SK-N-SH (cell line): ENCODE measurements around the gene MINDY2. TPM values are rescaled to one million over a fixed set of nuclear protein-coding genes. Genes with fewer than 3 reads are reported as not detected.

Source experiments
- CTCF ChIA-PET: fragments of 300-600, 350-600 bp; formaldehyde crosslinking; extraction: SDS; loops from one replicate; lab custom pipeline; 2021; lab: Yijun Ruan, JAX
- POLR2A ChIA-PET: fragments of 350-600 bp; sonication (Branson Sonifier 250); formaldehyde crosslinking; extraction: SDS; loops from one replicate; lab custom pipeline; 2020; ENCODE audit warnings: antibody characterized with exemption, inconsistent platforms; lab: Yijun Ruan, JAX
- DNase-seq: peaks from one replicate; pipeline ENCODE4 v3.0.0; 2012
- H2AFZ ChIP-seq: fragments of 200-600 bp; sonication (generic); 2 replicates; pipeline ENCODE4 v1.8.1; 2016; ENCODE audit warnings: antibody characterized with exemption, mild to moderate bottlenecking, low read depth
- H3F3A ChIP-seq: fragments of 200-600 bp; sonication (generic); replicated peaks from 2 replicates; pipeline ENCODE3; 2016; ENCODE audit warnings: antibody characterized with exemption, mild to moderate bottlenecking; ENCODE audit not compliant: insufficient read depth
- H3K27ac ChIP-seq, 2 experiments: fragments of 200-500 bp in 1 of 2; fragments of 200-600 bp in 1 of 2; sonication (Bioruptor generic) in 1 of 2; sonication (generic), shearing (Covaris generic) in 1 of 2; 2 replicates each; pipeline versions ENCODE4 v1.5.1 to v1.6.1; 2014 to 2016; ENCODE audit warnings: low read depth in 2 of 2, inconsistent platforms in 1 of 2, low read length in 1 of 2, mild to moderate bottlenecking in 1 of 2, mixed read lengths in 1 of 2
- H3K27me3 ChIP-seq: fragments of 200-600 bp; sonication (generic), shearing (Covaris generic); 2 replicates; pipeline ENCODE4 v1.6.1; 2016; ENCODE audit warnings: mixed run types; ENCODE audit not compliant: insufficient read depth
- H3K36me3 ChIP-seq, 2 experiments: fragments of 200-500 bp in 1 of 2; fragments of 200-600 bp in 1 of 2; sonication (Bioruptor generic) in 1 of 2; sonication (generic) in 1 of 2; replicated peaks in 1 of 2; 2 replicates each; pipeline versions ENCODE3 to v1.5.1; 2014 to 2016; ENCODE audit warnings: low read length in 1 of 2, mild to moderate bottlenecking in 1 of 2; ENCODE audit not compliant: insufficient read depth in 2 of 2, control insufficient read depth in 1 of 2
- H3K4me1 ChIP-seq, 2 experiments: fragments of 200-500 bp in 1 of 2; fragments of 200-600 bp in 1 of 2; sonication (Bioruptor generic) in 1 of 2; sonication (generic), shearing (Covaris generic) in 1 of 2; 2 replicates each; pipeline versions ENCODE4 v1.5.1 to v1.6.1; 2014 to 2016; ENCODE audit warnings: low read depth in 1 of 2, low read length in 1 of 2, mixed run types in 1 of 2; ENCODE audit not compliant: insufficient read depth in 2 of 2, control insufficient read depth in 1 of 2
- H3K4me2 ChIP-seq: fragments of 200-600 bp; sonication (generic), shearing (Covaris generic); 2 replicates; pipeline ENCODE4 v1.6.1; 2017; ENCODE audit warnings: mixed run types
- H3K4me3 ChIP-seq, 2 experiments: fragments of 200-500 bp in 1 of 2; fragments of 200-600 bp in 1 of 2; sonication (Bioruptor generic) in 1 of 2; sonication (generic), shearing (Covaris generic) in 1 of 2; 2 replicates each; pipeline versions ENCODE4 v1.5.1 to v1.8.1; 2014 to 2016; ENCODE audit warnings: low read depth in 2 of 2, inconsistent platforms in 1 of 2, low read length in 1 of 2, mild to moderate bottlenecking in 1 of 2, mixed read lengths in 1 of 2, moderate library complexity in 1 of 2
- H3K79me2 ChIP-seq: fragments of 200-600 bp; sonication (generic); 2 replicates; pipeline ENCODE4 v1.8.1; 2017; ENCODE audit warnings: mild to moderate bottlenecking; ENCODE audit not compliant: insufficient read depth
- H3K9ac ChIP-seq: fragments of 200-600 bp; sonication (generic); 2 replicates; pipeline ENCODE4 v1.6.1; 2017; ENCODE audit warnings: mixed run types
- H3K9me2 ChIP-seq: fragments of 200-600 bp; sonication (generic); 2 replicates; pipeline ENCODE4 v1.6.1; 2017; ENCODE audit warnings: mixed run types
- H3K9me3 ChIP-seq: fragments of 200-600 bp; sonication (generic); 2 replicates; pipeline ENCODE4 v1.6.1; 2017; ENCODE audit warnings: mixed run types, mild to moderate bottlenecking, moderate library complexity
- H4K20me1 ChIP-seq: fragments of 200-600 bp; sonication (generic); 2 replicates; pipeline ENCODE4 v1.6.1; 2017; ENCODE audit warnings: mild to moderate bottlenecking, mixed run types; ENCODE audit not compliant: insufficient read depth
- CHD2 ChIP-seq: fragments of 150-350 bp; IDR thresholded peaks from 2 replicates; pipeline ENCODE4 v1.6.1; 2018; ENCODE audit warnings: low read length; ENCODE audit not compliant: partially characterized antibody
- EP300 ChIP-seq, 2 experiments: IDR thresholded peaks; 2 replicates each; pipeline versions ENCODE4 v1.4.0 to v1.6.1; 2012; ENCODE audit warnings: borderline replicate concordance in 1 of 2, low read depth in 1 of 2, low read length in 1 of 2
- FOSL2 ChIP-seq: IDR thresholded peaks from 2 replicates; pipeline ENCODE4 v1.4.0; 2012; ENCODE audit warnings: low read depth, mild to moderate bottlenecking, moderate library complexity, borderline replicate concordance
- GATA2 ChIP-seq: sonication (generic); formaldehyde crosslinking; IDR thresholded peaks from 2 replicates; pipeline ENCODE4 v1.5.0; 2020; ENCODE audit warnings: mild to moderate bottlenecking, missing genetic modification reagents
- JUND ChIP-seq: IDR thresholded peaks from 2 replicates; pipeline ENCODE4 v1.4.0; 2012
- POLR2AphosphoS5 ChIP-seq: IDR thresholded peaks from 2 replicates; pipeline ENCODE4 v1.6.1; 2012; ENCODE audit warnings: low read depth, low read length
- RAD21 ChIP-seq: IDR thresholded peaks from 2 replicates; pipeline ENCODE4 v1.6.1; 2012; ENCODE audit warnings: mild to moderate bottlenecking, low read length
- TCF12 ChIP-seq: IDR thresholded peaks from 2 replicates; pipeline ENCODE4 v1.4.0; 2012
- TEAD4 ChIP-seq: IDR thresholded peaks from 2 replicates; pipeline ENCODE4 v1.4.0; 2012; ENCODE audit warnings: mild to moderate bottlenecking, borderline replicate concordance; ENCODE audit not compliant: insufficient read depth
- WGBS: methylation state at CpG from one replicate; pipeline ENCODE4 v1.1.6; 2017; ENCODE audit warnings: low lambda C conversion rate; 5-methylcytosine and 5-hydroxymethylcytosine counted together
- polyA plus RNA-seq, 3 experiments: library from polyadenylated mRNA; depleted of rRNA; stranded (reverse); fragments of >200 nt; gene quantifications; 2 replicates each; pipeline ENCODE4 v1.2.3, GENCODE V29; 2012
- TF ChIP-seq, protein P1 (sequence below): IDR thresholded peaks from 2 replicates; pipeline ENCODE4 v1.6.1; 2012; ENCODE audit warnings: mild to moderate bottlenecking, low read depth, low read length, moderate library complexity
- TF ChIP-seq, protein P2 (sequence below): IDR thresholded peaks from 2 replicates; pipeline ENCODE4 v1.4.0; 2012; ENCODE audit warnings: low read depth, borderline replicate concordance

MINDY2 gene
- polyA plus RNA-seq, 1 of the 3 experiments (the other 2 are of a cell fraction): 1.0 TPM

DNA sequence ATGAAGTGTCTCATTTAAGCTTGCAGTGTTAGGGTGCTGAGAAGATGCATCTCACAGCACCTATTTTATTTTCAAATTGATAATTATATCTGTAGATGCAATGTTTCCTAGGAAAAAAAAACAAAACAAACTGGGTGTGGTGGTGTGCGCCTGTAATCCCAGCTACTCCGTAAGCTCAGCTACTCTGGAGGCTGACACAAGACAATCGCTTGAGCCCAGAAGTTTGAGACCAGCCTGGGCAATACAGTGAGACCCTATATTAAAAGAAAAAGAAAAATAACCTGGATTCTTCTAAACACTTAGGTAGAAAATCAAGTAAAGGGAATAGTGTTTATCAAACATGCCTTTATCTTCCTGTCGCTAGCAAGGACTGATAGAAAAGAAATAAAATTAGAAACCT, 1.9 kb downstream of the MINDY2 start (continued):
- TF ChIP-seq, protein P1, sequence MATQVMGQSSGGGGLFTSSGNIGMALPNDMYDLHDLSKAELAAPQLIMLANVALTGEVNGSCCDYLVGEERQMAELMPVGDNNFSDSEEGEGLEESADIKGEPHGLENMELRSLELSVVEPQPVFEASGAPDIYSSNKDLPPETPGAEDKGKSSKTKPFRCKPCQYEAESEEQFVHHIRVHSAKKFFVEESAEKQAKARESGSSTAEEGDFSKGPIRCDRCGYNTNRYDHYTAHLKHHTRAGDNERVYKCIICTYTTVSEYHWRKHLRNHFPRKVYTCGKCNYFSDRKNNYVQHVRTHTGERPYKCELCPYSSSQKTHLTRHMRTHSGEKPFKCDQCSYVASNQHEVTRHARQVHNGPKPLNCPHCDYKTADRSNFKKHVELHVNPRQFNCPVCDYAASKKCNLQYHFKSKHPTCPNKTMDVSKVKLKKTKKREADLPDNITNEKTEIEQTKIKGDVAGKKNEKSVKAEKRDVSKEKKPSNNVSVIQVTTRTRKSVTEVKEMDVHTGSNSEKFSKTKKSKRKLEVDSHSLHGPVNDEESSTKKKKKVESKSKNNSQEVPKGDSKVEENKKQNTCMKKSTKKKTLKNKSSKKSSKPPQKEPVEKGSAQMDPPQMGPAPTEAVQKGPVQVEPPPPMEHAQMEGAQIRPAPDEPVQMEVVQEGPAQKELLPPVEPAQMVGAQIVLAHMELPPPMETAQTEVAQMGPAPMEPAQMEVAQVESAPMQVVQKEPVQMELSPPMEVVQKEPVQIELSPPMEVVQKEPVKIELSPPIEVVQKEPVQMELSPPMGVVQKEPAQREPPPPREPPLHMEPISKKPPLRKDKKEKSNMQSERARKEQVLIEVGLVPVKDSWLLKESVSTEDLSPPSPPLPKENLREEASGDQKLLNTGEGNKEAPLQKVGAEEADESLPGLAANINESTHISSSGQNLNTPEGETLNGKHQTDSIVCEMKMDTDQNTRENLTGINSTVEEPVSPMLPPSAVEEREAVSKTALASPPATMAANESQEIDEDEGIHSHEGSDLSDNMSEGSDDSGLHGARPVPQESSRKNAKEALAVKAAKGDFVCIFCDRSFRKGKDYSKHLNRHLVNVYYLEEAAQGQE: no peak
- TF ChIP-seq FOSL2 (no peak), EP300 (IDR thresholded peaks at IDR 0.05; ENCODE audit: borderline replicate concordance in 1 of 2, low read depth in 1 of 2, low read length in 1 of 2) (no peak), TEAD4 (no peak), GATA2 (CRISPR knock-in tag) (no peak), TCF12 (no peak)
- TF ChIP-seq, protein P2, sequence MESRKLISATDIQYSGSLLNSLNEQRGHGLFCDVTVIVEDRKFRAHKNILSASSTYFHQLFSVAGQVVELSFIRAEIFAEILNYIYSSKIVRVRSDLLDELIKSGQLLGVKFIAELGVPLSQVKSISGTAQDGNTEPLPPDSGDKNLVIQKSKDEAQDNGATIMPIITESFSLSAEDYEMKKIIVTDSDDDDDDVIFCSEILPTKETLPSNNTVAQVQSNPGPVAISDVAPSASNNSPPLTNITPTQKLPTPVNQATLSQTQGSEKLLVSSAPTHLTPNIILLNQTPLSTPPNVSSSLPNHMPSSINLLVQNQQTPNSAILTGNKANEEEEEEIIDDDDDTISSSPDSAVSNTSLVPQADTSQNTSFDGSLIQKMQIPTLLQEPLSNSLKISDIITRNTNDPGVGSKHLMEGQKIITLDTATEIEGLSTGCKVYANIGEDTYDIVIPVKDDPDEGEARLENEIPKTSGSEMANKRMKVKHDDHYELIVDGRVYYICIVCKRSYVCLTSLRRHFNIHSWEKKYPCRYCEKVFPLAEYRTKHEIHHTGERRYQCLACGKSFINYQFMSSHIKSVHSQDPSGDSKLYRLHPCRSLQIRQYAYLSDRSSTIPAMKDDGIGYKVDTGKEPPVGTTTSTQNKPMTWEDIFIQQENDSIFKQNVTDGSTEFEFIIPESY: no peak

DNA sequence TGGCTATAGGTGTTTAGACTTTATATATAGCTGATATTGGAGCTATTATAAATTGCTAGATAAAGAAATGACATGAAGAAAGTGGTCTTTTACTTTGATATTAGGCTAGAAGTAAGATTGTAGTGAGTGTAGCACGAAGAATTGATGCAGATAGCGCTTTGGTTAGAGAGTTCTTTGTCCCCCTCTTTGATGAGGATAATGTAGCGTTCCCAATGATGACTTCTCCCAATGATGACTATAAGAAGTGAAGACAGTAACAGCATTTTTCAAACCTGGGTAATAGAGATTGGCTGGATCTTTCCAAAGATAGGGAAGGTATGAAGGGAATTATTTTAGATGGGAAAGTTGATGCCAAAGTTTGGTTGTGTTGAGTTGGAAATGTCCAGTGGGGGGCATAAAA, 4.3 kb downstream of the MINDY2 start:
- Histone ChIP-seq H4K20me1 (0 out of 2 replicates have a peak, but pooled peaks cover 4% of the 10 kb centered on the region), H3K9ac (no peak overlapping the region), H2AFZ (no peak overlapping the region), H3K9me2 (no peaks in the 10 kb centered on the region), H3K4me1 (peaks cover 2% of the 10 kb centered on the region in 2 experiments; a peak in 3 of 4 replicates), H3K27ac (no peak overlapping the region), H3K36me3 (peaks cover 0 to 12% of the 10 kb centered on the region in 2 experiments), H3K9me3 (no peaks in the 10 kb centered on the region), H3F3A (peaks cover 4% of the 10 kb centered on the region)
- WGBS: 97% methylated on average over 3 of the region's 3 CpGs
- no peak for DNase-seq
- TF ChIP-seq CHD2 (no peak), RAD21 (no peak), JUND (no peak), POLR2AphosphoS5 (no peak)
- TF ChIP-seq, all 33 proteins: peak for 0
- no peak overlapping the region for H3K4me3 ChIP-seq
- H3K79me2 ChIP-seq: peaks cover 50% of the 10 kb centered on the region
- POLR2A ChIA-PET: no interaction called here
- no peaks in the 10 kb centered on the region for H3K27me3 ChIP-seq
- CTCF ChIA-PET: no interaction called here
- no peak overlapping the region for H3K4me2 ChIP-seq
